ENCODE measurements around the gene OTOP1. TPM values are rescaled to one million over a fixed set of nuclear protein-coding genes. Genes with fewer than 3 reads are reported as not detected.

OTOP1 gene
- total RNA-seq, 4 donors from 2014 or later, result not detected

- Histone ChIP-seq H3K27ac (no peak overlapping the region), H3K4me3 (no peak overlapping the region), H3K9me3 (peaks cover 0 to 8% of the 10 kb centered on the region in 2 donors), H3K4me1 (no peaks in the 10 kb centered on the region), H3K27me3 (peaks cover 5% of the 10 kb centered on the region), H3K36me3 (peaks cover 0 to 15% (median 4%) of the 10 kb centered on the region in 4 donors)
- no peak for DNase-seq
- intact Hi-C loops (cut with DNase I; ENCODE audit: low total_unique reads), result no loop called here
- in situ Hi-C loops (cut with MboI; ENCODE audit: low pct_ligation_motif_present in 1 of 4, low pct_unique_long_range_greater_than_20kb in 1 of 4, low sequenced_read_pairs in 3 of 4), result no loop called here
- WGBS, 2 donors (ENCODE audit: low coverage in 1 of 2), result 100% methylated on average over 1 to 2 of the region's 2 CpGs
- TF ChIP-seq POLR2AphosphoS5 (IDR thresholded peaks at IDR 0.05) (no peak), EP300 (IDR thresholded peaks at IDR 0.05; ENCODE audit: low read depth) (no peak), POLR2A (IDR thresholded peaks at IDR 0.05) (no peak)
- TF ChIP-seq, protein P1, sequence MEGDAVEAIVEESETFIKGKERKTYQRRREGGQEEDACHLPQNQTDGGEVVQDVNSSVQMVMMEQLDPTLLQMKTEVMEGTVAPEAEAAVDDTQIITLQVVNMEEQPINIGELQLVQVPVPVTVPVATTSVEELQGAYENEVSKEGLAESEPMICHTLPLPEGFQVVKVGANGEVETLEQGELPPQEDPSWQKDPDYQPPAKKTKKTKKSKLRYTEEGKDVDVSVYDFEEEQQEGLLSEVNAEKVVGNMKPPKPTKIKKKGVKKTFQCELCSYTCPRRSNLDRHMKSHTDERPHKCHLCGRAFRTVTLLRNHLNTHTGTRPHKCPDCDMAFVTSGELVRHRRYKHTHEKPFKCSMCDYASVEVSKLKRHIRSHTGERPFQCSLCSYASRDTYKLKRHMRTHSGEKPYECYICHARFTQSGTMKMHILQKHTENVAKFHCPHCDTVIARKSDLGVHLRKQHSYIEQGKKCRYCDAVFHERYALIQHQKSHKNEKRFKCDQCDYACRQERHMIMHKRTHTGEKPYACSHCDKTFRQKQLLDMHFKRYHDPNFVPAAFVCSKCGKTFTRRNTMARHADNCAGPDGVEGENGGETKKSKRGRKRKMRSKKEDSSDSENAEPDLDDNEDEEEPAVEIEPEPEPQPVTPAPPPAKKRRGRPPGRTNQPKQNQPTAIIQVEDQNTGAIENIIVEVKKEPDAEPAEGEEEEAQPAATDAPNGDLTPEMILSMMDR (IDR thresholded peaks at IDR 0.05), result no peak
Observed at GRCh38 chr4:4233610-4234009, 6.9 kb upstream of the OTOP1 start.

- Histone ChIP-seq H3K36me3 (no peaks in the 10 kb centered on the region), H3K4me1 (no peaks in the 10 kb centered on the region), H3K9me3 (peaks cover 0 to 1% of the 10 kb centered on the region in 2 donors), H3K27me3 (peaks cover 55% of the 10 kb centered on the region), H3K4me3 (no peak overlapping the region), H3K27ac (no peak overlapping the region)
- intact Hi-C loops (cut with DNase I; ENCODE audit: low total_unique reads) (no loop called here), in situ Hi-C loops (cut with MboI; ENCODE audit: low pct_ligation_motif_present in 1 of 4, low pct_unique_long_range_greater_than_20kb in 1 of 4, low sequenced_read_pairs in 3 of 4) (no loop called here)
- 81% methylated on average over 1 of the region's 1 CpG; no CpG with 5 or more reads in 1 of the 2 donors for WGBS, 2 donors (ENCODE audit: low coverage in 1 of 2)
- no peak for DNase-seq
- no peak for TF ChIP-seq POLR2A (IDR thresholded peaks at IDR 0.05)
Observed at GRCh38 chr4:4228356-4228668, 1.6 kb upstream of the OTOP1 start.

GRCh38 chr4:4227510-4228355 lies 1.0 kb upstream of the OTOP1 start:
- Histone ChIP-seq H3K4me3 (no peak overlapping the region), H3K9me3 (no peaks in the 10 kb centered on the region), H3K27me3 (peaks cover 56% of the 10 kb centered on the region), H3K4me1 (no peaks in the 10 kb centered on the region), H3K36me3 (no peaks in the 10 kb centered on the region), H3K27ac (no peak overlapping the region)
- intact Hi-C loops (cut with DNase I; ENCODE audit: low total_unique reads) (no loop called here), in situ Hi-C loops (cut with MboI; ENCODE audit: low pct_ligation_motif_present in 1 of 4, low pct_unique_long_range_greater_than_20kb in 1 of 4, low sequenced_read_pairs in 3 of 4) (no loop called here)
- WGBS, 2 donors (ENCODE audit: low coverage in 1 of 2), result 26 to 60% methylated on average over 1 to 42 of the region's 51 CpGs
- no peak for TF ChIP-seq POLR2A (IDR thresholded peaks at IDR 0.05)
- no peak for DNase-seq

- Histone ChIP-seq H3K27ac (no peak overlapping the region), H3K4me3 (no peak overlapping the region), H3K4me1 (no peaks in the 10 kb centered on the region), H3K36me3 (no peaks in the 10 kb centered on the region), H3K9me3 (no peaks in the 10 kb centered on the region), H3K27me3 (peaks cover 64% of the 10 kb centered on the region)
- in situ Hi-C loops (cut with MboI; ENCODE audit: low pct_ligation_motif_present in 1 of 4, low pct_unique_long_range_greater_than_20kb in 1 of 4, low sequenced_read_pairs in 3 of 4), result no loop called here
- intact Hi-C loops (cut with DNase I; ENCODE audit: low total_unique reads), result no loop called here
- no peak for TF ChIP-seq POLR2A (IDR thresholded peaks at IDR 0.05)
- no peak for TF ChIP-seq POLR2AphosphoS5 (IDR thresholded peaks at IDR 0.05)
- no peak for TF ChIP-seq EP300 (IDR thresholded peaks at IDR 0.05; ENCODE audit: low read depth)
- TF ChIP-seq, protein P1 (IDR thresholded peaks at IDR 0.05), result no peak
- 33 to 37% methylated on average over 17 to 37 of the region's 41 CpGs for WGBS, 2 donors (ENCODE audit: low coverage in 1 of 2)
- no peak for DNase-seq
Observed at GRCh38 chr4:4225915-4226605, 669 bp downstream of the OTOP1 start.

DNA sequence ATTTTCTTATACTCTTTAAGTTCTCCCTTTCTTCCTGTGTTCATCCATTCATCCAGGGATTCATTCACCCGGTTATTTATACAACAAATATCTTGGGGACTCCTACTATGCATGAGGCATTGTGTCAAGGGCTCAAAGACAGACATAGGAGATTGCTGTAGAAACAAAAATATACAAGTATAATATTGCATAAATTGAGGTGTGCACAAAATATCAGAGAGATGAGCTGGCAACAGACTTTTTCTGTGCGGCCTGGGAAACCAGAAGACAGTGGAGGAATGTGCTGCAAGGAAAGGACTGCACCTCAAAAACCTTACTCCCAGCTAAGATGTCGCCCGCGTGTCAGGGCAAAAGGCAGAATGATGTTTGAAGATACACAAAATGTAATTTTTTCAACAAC lies 9.6 kb downstream of the OTOP1 start:
- in situ Hi-C loops (cut with MboI; ENCODE audit: low pct_ligation_motif_present in 1 of 4, low pct_unique_long_range_greater_than_20kb in 1 of 4, low sequenced_read_pairs in 3 of 4), result no loop called here

More for the DNA sequence above, 9.6 kb downstream of the OTOP1 start:
- TF ChIP-seq POLR2AphosphoS5 (IDR thresholded peaks at IDR 0.05) (no peak), POLR2A (IDR thresholded peaks at IDR 0.05) (no peak), EP300 (IDR thresholded peaks at IDR 0.05; ENCODE audit: low read depth) (no peak)
- TF ChIP-seq, protein P1 (IDR thresholded peaks at IDR 0.05), result no peak
- WGBS, 2 donors (ENCODE audit: low coverage in 1 of 2), result 66 to 73% methylated on average over 5 of the region's 5 CpGs
- Histone ChIP-seq H3K9me3 (no peaks in the 10 kb centered on the region), H3K27me3 (peaks cover 5% of the 10 kb centered on the region), H3K36me3 (no peaks in the 10 kb centered on the region), H3K27ac (no peak overlapping the region), H3K4me1 (no peaks in the 10 kb centered on the region), H3K4me3 (no peak overlapping the region)
- intact Hi-C loops (cut with DNase I; ENCODE audit: low total_unique reads), result no loop called here
- DNase-seq, result no peak

Data from transverse colon (tissue), 4 donors.